Stomach (tissue), 9 donors: Measurements from ENCODE around the gene TMEM120B. TPM values are rescaled to one million over a fixed set of nuclear protein-coding genes. Genes with fewer than 3 reads are reported as not detected.
A peak's percentile ranks its signal among the peaks of the same experiment; 100 is the strongest.

Source experiments
- DNase-seq, 2 donors: peaks; one replicate each; pipeline versions ENCODE4 v3.0.0 to v3.0.0-alpha.2; 2013 to 2019
- H3K27ac ChIP-seq, 5 donors: fragments of 200-600 bp in 4 of 5; sonication (generic) in 4 of 5; one replicate each; pipeline ENCODE4 v1.5.1; 2013 to 2019; ENCODE audit warnings: mild to moderate bottlenecking in 1 of 5, moderate library complexity in 1 of 5
- H3K27me3 ChIP-seq, 3 donors: fragments of 200-600 bp; sonication (generic); one replicate each; pipeline ENCODE4 v1.5.1; 2017 to 2019; ENCODE audit warnings: mixed run types in 1 of 3
- H3K36me3 ChIP-seq, 4 donors: fragments of 200-600 bp; sonication (generic); 1 replicate in 3 of 4; 2 replicates in 1 of 4; pipeline ENCODE4 v1.5.1; 2016 to 2019
- H3K4me1 ChIP-seq, 4 donors: fragments of 200-600 bp; sonication (generic); one replicate each; pipeline ENCODE4 v1.5.1; 2016 to 2019
- H3K4me3 ChIP-seq, 4 donors: fragments of 200-600 bp; sonication (generic) in 3 of 4; one replicate each; pipeline ENCODE4 v1.5.1; 2016 to 2019; ENCODE audit warnings: mild to moderate bottlenecking in 1 of 4
- H3K9me3 ChIP-seq, 4 donors: fragments of 200-600 bp; sonication (generic); one replicate each; pipeline ENCODE4 v1.5.1; 2016 to 2019
- CTCF ChIP-seq, 7 experiments: fragments of 450-650 bp in 4 of 7; fragments of 200-600 bp in 3 of 7; sonication (generic) in 3 of 7; IDR thresholded peaks; one replicate each; pipeline ENCODE4 v1.5.1; 2016 to 2019; ENCODE audit warnings: antibody characterized with exemption in 7 of 7, control low read depth in 2 of 7, mild to moderate bottlenecking in 1 of 7
- EP300 ChIP-seq: sonication (generic); formaldehyde crosslinking; IDR thresholded peaks from one replicate; pipeline ENCODE4 v1.6.1; 2017; ENCODE audit warnings: antibody characterized with exemption
- POLR2A ChIP-seq, 4 donors: fragments of 450-650 bp; IDR thresholded peaks; one replicate each; pipeline ENCODE4 v1.6.1; 2016; ENCODE audit warnings: antibody characterized with exemption in 4 of 4, control low read depth in 2 of 4, mild to moderate bottlenecking in 1 of 4, moderate library complexity in 1 of 4
- POLR2AphosphoS5 ChIP-seq, 3 donors: sonication (generic); formaldehyde crosslinking; IDR thresholded peaks; one replicate each; pipeline ENCODE4 v1.6.1; 2016; ENCODE audit warnings: antibody characterized with exemption in 3 of 3
- WGBS, 5 donors: extraction: QIAGEN DNeasy Blood & Tissue Kit in 3 of 5; methylation state at CpG; one replicate each; pipeline versions ENCODE4 v1.1.5 to v1.1.7; 2013 to 2018; 5-methylcytosine and 5-hydroxymethylcytosine counted together
- intact Hi-C: fragments of 100-400 bp; cut with DNase I; formaldehyde crosslinking; loops from one replicate; pipeline ENCODE4 v1.15.1; 2023; ENCODE audit warnings: low total_unique reads
- polyA plus RNA-seq, 3 donors: library from polyadenylated mRNA; stranded (reverse); fragments of 200-250 nt; gene quantifications; one replicate each; pipeline ENCODE4 v1.2.3, GENCODE V29; 2013
- total RNA-seq, 5 donors: library from RNA; depleted of rRNA; stranded (reverse); fragments of >200 nt; gene quantifications; one replicate each; pipeline versions ENCODE4 v1.1.0 to v1.2.3, GENCODE V29; 2014 to 2016
- donor health status: healthy with polysubstance abuse.
- donor health status: Bipolar disorder and iron deficiency.
- donor health status: healthy.

TMEM120B gene
- total and polyA plus RNA-seq, 8 donors: 0.58 to 11.6 (median 4.4) TPM

GRCh38 chr12:121813951-121814350 is 101.4 kb downstream of the TMEM120B start:
- Histone ChIP-seq H3K4me3 (no peak overlapping the region), H3K4me1 (peaks cover 36 to 59% (median 42%) of the 10 kb centered on the region in 4 donors), H3K27ac (peak overlapping the region in 1 of 5 donors; percentile 83), H3K9me3 (no peaks in the 10 kb centered on the region), H3K36me3 (peaks cover 64 to 84% (median 75%) of the 10 kb centered on the region in 4 donors), H3K27me3 (no peaks in the 10 kb centered on the region)
- DNase-seq: no peak
- intact Hi-C loops: loop anchor here (5.0 kb wide), 1 partner anchor 37 kb away; no protein-coding TSS in a partner anchor
- TF ChIP-seq POLR2A (IDR thresholded peaks at IDR 0.05): no peak
- TF ChIP-seq POLR2AphosphoS5 (IDR thresholded peaks at IDR 0.05): no peak
- TF ChIP-seq CTCF (IDR thresholded peaks at IDR 0.05): no peak
- TF ChIP-seq EP300: no peak
- WGBS, 5 donors: 78 to 92% (median 90%) methylated on average over 2 to 14 of the region's 14 CpGs

GRCh38 chr12:121814429-121815119 is 102.0 kb downstream of the TMEM120B start:
- Histone ChIP-seq H3K4me3 (no peak overlapping the region), H3K9me3 (no peaks in the 10 kb centered on the region), H3K36me3 (peaks cover 64 to 84% (median 75%) of the 10 kb centered on the region in 4 donors), H3K4me1 (peaks cover 36 to 56% (median 42%) of the 10 kb centered on the region in 4 donors), H3K27me3 (no peaks in the 10 kb centered on the region), H3K27ac (no peak overlapping the region)
- TF ChIP-seq POLR2AphosphoS5 (IDR thresholded peaks at IDR 0.05) (no peak), POLR2A (IDR thresholded peaks at IDR 0.05) (no peak), EP300 (no peak), CTCF (IDR thresholded peaks at IDR 0.05) (no peak)
- WGBS, 5 donors: 92 to 95% (median 93%) methylated on average over 18 to 31 of the region's 31 CpGs
- peak in 1 of 2 donors; percentile 6 for DNase-seq
- intact Hi-C loops: loop anchor here (5.0 kb wide), 1 partner anchor 37 kb away; no protein-coding TSS in a partner anchor

- intact Hi-C loops: no loop called here
- Histone ChIP-seq H3K27ac (no peak overlapping the region), H3K4me3 (no peak overlapping the region), H3K36me3 (peaks cover 64 to 84% (median 75%) of the 10 kb centered on the region in 4 donors), H3K4me1 (peaks cover 34 to 49% (median 38%) of the 10 kb centered on the region in 4 donors), H3K9me3 (no peaks in the 10 kb centered on the region), H3K27me3 (no peaks in the 10 kb centered on the region)
- TF ChIP-seq POLR2A (IDR thresholded peaks at IDR 0.05): no peak
- TF ChIP-seq EP300: no peak
- no peak for TF ChIP-seq POLR2AphosphoS5 (IDR thresholded peaks at IDR 0.05)
- TF ChIP-seq CTCF (IDR thresholded peaks at IDR 0.05): no peak
- WGBS, 5 donors: 88 to 96% (median 91%) methylated on average over 8 of the region's 8 CpGs
- DNase-seq: no peak
Measured at GRCh38 chr12:121815263-121815662, 102.7 kb downstream of the TMEM120B start.

- no peak for DNase-seq
Measured at GRCh38 chr12:121816925-121817647, 104.5 kb downstream of the TMEM120B start.

More at GRCh38 chr12:121816925-121817647, 104.5 kb downstream of the TMEM120B start:
- no peak overlapping the region for H3K27ac ChIP-seq
- no peaks in the 10 kb centered on the region for H3K9me3 ChIP-seq
- H3K36me3 ChIP-seq: peaks cover 73 to 89% (median 86%) of the 10 kb centered on the region in 4 donors
- no peak overlapping the region for H3K4me3 ChIP-seq
- no peaks in the 10 kb centered on the region for H3K27me3 ChIP-seq
- TF ChIP-seq POLR2AphosphoS5 (IDR thresholded peaks at IDR 0.05): no peak
- no peak for TF ChIP-seq EP300
- TF ChIP-seq CTCF (IDR thresholded peaks at IDR 0.05): no peak
- no peak for TF ChIP-seq POLR2A (IDR thresholded peaks at IDR 0.05)
- WGBS, 5 donors: 93 to 96% (median 96%) methylated on average over 36 to 47 of the region's 47 CpGs
- peaks cover 17 to 31% (median 20%) of the 10 kb centered on the region in 4 donors for H3K4me1 ChIP-seq
- intact Hi-C loops: no loop called here
